GM20431 (cell line): ENCODE measurements around the gene DUSP16.
"Not testable (repeated sequence)": the region's sequence is repeated elsewhere in the genome, so short reads cannot be mapped to it uniquely, and the experiment has no call there.

Experiments
- in situ Hi-C: fragments of 300-500 bp; cut with MseI, MboI; formaldehyde crosslinking; loops from one replicate; pipeline ENCODE4 v1.15.0; 2020; ENCODE audit warnings: low sequenced_read_pairs; ENCODE audit not compliant: unreplicated experiment

DUSP16 gene

GRCh38 chr12:12529783-12530421, 32.8 kb downstream of the DUSP16 start:
- in situ Hi-C loops = no loop called here

- in situ Hi-C loops = no loop called here
Measured at GRCh38 chr12:12528361-12529270, 34.0 kb downstream of the DUSP16 start.

DNA sequence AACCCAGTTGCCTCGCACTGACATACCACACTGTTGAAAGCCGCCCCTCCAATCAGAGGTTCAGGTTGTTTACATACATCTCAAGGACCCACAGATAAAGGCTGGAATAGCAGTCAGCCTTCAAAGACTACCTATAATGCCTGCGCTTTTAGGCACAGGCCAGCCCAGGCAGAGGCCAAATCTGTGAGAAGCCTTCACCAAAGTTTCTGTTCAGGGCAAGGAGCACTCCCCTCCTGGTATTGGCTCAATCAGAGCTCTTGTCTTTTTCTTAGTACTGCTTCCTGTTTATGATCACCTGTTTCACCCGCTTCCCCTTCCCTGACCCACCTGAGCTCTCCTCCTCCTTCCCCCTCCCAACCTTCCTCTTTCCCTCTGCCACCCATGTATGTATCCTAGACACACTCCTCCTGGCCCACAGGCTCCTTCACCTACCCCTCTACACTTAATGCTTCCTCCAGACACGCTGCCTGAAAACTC, 34.8 kb downstream of the DUSP16 start:
- in situ Hi-C loops = no loop called here

DNA sequence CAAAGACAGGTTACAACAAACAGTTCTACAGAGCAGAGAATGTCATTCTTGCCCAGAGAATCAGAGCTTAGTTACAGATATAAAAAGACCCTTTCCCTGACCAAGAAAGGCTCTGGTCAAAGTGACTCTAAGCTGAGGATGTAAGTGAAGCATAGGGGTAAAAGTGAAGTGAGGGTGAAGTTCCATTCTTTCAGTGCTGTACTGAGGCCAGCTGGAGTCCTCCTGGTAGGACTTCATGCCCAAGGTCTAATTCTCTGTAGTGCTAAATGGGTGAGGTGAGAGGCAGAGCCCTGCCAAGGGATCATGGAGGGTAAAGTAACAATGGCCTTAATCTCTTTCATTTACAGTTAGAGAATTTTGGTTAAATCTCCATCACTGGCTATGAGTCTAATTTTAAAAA, 38.5 kb downstream of the DUSP16 start:
- in situ Hi-C loops = no loop called here

- in situ Hi-C loops = no loop called here
Measured at GRCh38 chr12:12523229-12523628, 39.4 kb downstream of the DUSP16 start.

DNA sequence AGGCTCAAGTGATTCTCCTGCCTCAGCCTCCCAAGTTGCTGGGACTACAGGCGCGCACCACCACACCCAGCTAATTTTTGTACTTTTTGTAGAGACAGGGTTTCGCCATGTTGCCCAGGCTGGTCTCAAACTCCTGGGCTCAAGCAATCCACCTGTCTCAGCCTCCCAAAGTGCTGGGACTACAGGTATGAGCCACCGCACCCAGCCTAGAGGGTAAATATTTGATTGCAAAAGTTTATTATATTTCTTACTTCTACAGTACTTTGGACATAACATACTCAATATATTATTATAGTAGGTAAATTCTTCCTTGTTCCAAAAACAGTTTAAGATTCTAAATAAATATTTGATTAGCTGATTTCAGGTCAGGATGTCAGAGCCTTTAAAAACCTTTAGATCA, 40.0 kb downstream of the DUSP16 start:
- in situ Hi-C loops = not testable (repeated sequence)

DNA sequence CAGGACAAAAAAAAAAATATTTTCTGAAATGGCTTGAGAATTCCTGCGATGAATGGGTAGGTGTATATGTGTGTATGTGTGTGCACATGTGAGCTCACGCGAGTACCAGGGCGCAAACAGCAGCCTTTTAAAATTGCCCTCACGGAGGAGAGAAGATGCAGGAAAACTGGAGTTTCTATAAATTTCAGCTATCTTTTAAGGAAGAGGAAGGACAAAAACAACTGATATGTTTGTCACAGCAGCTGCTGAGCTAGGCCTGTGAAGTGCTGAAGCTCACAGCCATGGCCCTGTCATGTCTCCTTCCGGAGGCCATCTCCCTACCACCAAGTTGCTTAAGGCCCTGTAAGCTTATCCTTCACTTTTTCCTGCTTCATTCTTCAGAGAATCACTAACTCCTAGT, 40.8 kb downstream of the DUSP16 start:
- in situ Hi-C loops = no loop called here

DNA sequence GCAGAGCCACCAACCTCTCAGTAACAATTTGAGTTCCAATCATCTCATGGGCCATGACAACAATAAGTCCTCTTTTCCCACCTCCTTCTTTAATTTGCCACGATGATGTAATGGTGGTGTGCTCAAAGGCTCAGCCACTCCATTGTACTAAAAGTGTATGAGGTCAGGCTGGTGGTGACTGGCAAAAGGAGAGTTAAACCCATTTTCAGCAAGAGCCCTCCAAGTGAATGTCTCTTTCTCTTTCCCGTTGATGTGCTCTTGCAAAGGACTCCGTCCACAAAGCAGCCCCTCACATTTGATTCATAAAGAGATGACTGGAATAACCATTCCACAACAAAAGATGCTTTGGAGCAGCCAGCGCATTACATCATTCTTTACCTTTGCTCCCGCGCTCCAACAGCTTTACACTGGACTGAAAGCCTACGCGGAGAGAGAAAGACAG, 41.6 kb downstream of the DUSP16 start:
- in situ Hi-C loops = no loop called here

DNA sequence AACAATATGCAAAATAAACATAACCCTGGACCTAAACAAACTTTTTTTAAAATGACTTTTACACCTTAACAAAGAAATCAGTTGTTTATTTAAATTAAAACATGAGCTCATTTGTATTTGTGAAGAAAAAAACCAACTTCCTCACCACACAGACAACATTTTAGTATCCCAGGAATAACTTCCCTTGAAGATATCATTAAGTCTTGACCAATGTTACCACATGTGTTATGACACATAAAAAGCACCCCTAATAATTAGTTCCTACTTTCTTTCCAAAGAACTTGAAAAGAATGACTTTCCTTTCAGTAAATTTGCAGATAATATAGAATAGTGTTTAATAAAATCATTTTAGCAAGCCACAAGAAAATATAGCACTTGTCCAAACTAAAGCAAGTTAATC, 42.4 kb downstream of the DUSP16 start:
- in situ Hi-C loops = no loop called here

DNA sequence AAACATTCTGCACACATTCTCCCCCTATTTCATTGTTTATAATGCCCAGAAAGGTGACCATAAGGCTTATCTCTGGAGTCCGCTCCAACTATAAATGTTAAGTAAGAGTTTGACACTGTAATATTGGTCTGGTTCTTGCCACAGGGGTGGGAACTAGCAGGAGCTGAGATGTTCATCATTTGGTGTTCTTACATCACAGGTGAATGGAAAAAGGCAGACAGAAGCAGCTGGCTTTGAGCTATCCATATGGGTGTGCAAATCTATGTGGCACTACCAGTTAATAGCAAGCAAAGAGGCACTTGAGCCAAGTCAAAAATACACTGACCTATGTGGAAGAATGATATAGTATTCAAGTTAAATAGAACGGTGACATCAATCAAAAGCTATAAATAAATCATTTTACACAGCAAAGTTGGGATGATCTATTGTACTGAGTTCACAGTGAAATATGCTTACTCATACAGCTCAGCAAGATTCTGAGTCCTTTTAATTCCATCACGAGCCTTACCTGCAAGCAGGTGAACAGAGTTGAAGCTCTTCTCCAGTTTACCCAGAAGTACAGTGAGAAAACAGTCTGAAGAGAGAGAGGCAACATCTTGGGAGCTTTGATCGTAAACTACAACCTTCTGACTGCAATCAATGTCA, 43.2 kb downstream of the DUSP16 start:
- in situ Hi-C loops = no loop called here

- in situ Hi-C loops = no loop called here
Measured at GRCh38 chr12:12518919-12519318, 43.7 kb downstream of the DUSP16 start.

DNA sequence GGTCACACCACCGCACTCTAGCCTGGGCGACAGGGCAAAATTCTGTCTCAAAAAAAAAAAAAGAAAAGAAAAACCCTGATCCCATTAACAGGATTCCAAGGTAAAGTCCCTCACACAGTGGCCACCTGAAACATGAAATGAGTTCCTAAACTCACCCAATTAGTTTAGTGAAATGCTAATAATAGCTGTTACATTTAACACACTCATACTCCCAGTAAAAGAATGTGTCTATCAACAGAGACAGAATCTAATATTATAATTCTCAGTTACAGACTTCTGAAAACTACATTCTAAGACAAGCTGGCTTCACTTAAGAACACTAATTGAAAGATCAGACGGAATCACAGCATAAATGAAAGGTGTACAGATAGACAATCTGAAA, 44.2 kb downstream of the DUSP16 start:
- in situ Hi-C loops = no loop called here

- in situ Hi-C loops = no loop called here
Measured at GRCh38 chr12:12513416-12514006, 49.2 kb downstream of the DUSP16 start.

DNA sequence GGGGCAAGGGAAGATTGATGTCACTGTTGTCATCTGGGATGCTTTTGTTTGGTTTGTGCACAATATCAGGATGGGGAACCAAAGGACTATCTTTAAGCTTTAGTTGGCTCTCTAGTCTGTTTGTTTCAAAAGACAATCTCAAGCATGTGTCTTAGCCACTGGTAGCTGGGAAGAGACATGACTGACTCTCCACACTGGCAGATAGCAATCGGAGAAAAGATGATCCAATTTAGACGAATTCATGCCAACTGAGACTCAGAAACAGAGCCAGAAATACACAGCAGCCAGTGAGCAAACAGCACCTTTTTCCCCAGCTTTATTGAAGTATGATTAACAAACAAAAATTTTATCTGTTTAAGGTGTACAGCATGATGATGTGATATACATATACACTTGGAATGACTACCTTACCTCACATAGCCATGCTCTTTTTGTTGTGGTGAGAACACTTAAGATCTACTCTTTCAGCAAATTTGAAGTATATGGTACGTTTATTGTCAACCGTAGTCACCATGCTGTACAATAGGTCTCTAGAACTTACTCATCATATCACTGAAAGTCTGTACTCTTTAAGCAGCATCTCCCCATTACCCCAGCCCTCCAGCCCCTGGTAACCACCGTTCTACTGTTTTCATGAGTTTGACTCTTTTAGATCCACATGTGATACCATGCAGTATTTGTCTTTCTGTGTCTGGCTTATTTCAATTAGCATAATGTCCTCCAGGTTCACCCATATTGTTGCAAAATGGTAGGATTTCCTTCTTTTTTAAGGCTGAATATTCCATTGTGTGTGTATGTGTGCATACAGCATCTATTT, 50.6 kb downstream of the DUSP16 start:
- in situ Hi-C loops = no loop called here

DNA sequence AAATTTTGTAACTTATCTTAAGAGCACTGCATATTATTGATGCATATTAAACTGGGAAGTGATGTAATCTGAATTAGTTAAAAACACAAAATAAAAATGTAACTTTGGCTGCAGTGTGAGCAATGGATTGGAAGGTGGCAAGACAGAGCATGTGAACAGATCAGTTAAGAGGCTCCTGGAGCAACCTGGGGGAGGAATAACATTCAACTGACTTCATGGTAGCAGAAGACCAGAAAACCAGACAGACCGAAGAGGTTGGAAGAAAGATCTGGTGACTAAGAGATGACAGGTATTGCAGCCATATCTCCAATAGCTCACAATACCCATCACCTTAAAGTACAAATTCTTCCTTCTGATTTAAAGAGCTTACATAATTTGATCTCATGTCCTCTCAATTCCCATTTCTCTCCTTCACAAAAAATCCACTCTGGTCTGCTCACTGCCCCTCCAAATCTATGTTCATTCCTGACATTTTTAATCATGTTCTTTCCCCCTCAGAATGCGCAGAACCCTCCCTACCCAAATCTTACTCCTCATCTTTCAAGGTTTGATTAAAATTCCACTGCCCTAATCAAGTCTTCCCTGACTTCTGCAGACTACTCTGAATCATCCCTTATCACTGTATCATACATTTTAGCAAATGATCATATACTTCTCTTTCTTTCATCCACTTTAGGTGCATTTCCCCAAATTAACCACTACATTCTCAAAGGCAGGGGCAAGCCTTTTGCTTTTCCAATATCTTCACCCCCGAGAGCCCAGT, 51.5 kb downstream of the DUSP16 start:
- in situ Hi-C loops = no loop called here

- in situ Hi-C loops = no loop called here
Measured at GRCh38 chr12:12510551-12510950, 52.1 kb downstream of the DUSP16 start.

- in situ Hi-C loops = no loop called here
Measured at GRCh38 chr12:12510141-12510540, 52.5 kb downstream of the DUSP16 start.

- in situ Hi-C loops = no loop called here
Measured at GRCh38 chr12:12508612-12509011, 54.1 kb downstream of the DUSP16 start.

- in situ Hi-C loops = no loop called here
Measured at GRCh38 chr12:12507121-12507520, 55.5 kb downstream of the DUSP16 start.
